Omental fat pad (tissue), 4 donors: Measurements from ENCODE around the gene CEP63. TPM values are rescaled to one million over a fixed set of nuclear protein-coding genes. Genes with fewer than 3 reads are reported as not detected.

Source experiments
- ATAC-seq: fragments of 150-250 bp; one replicate; pipeline ENCODE4 v1.9.1; 2016; ENCODE audit warnings: mild to moderate bottlenecking, moderate library complexity; ENCODE audit not compliant: low FRiP score
- DNase-seq: peaks from one replicate; pipeline ENCODE4 v3.0.0-alpha.2; 2019; ENCODE audit warnings: low spot score
- CTCF ChIP-seq, 3 donors: fragments of 450-650 bp; IDR thresholded peaks; one replicate each; pipeline ENCODE4 v1.5.1; 2016 to 2017; ENCODE audit warnings: antibody characterized with exemption in 3 of 3, mild to moderate bottlenecking in 3 of 3, moderate library complexity in 2 of 3
- total RNA-seq, 4 donors: library from RNA; depleted of rRNA; stranded (reverse); fragments of >200 nt; gene quantifications; one replicate each; pipeline ENCODE4 v1.1.0, GENCODE V29; 2016

The CEP63 gene
- total RNA-seq, 4 donors from 2014 or later, result 15.3 to 30.9 (median 21.1) TPM

- ATAC-seq (no peak), DNase-seq (no peak)
- no peak for TF ChIP-seq CTCF (IDR thresholded peaks at IDR 0.05)
These were observed 137.0 kb downstream of the CEP63 start for GRCh38 chr3:134622806-134623365.

GRCh38 chr3:134623615-134624245, 137.9 kb downstream of the CEP63 start:
- TF ChIP-seq CTCF (IDR thresholded peaks at IDR 0.05), result no peak
- no peak for DNase-seq
- no peak for ATAC-seq

Other genes with a start within 250 kb of the CEP63 start
- 100 to 1,000 TPM in 1 of 4 donors, 10 to 100 TPM in 3; 69.3 to 100 (median 84.7) TPM for gene RYK, start 235.2 kb upstream of the CEP63 start, total RNA-seq
- gene AMOTL2, start 111.6 kb upstream of the CEP63 start, total RNA-seq, result 100 to 1,000 TPM in 3 of 4 donors, 10 to 100 TPM in 1; 99.0 to 201 (median 158) TPM
- gene ANAPC13, start 72 bp upstream of the CEP63 start, total RNA-seq, result 10 to 100 TPM; 41.6 to 58.6 (median 52.3) TPM
- under 1 TPM in 2 of 4 donors, not detected in 2; 0.09 to 0.13 TPM for gene KY, start 165.0 kb downstream of the CEP63 start, total RNA-seq